Prostate gland (tissue), 2 donors: Measurements from ENCODE around the gene GRB10.

Experiments used
- POLR2A ChIP-seq: fragments of 450-650 bp; IDR thresholded peaks from one replicate; pipeline ENCODE4 v1.6.1; 2016; ENCODE audit warnings: antibody characterized with exemption, mild to moderate bottlenecking
- POLR2AphosphoS5 ChIP-seq: sonication (generic); formaldehyde crosslinking; IDR thresholded peaks from one replicate; pipeline ENCODE4 v1.6.1; 2017; ENCODE audit warnings: antibody characterized with exemption
- TF ChIP-seq, protein P1 (sequence below), 4 experiments: fragments of 200-600 bp in 2 of 4; fragments of 450-650 bp in 2 of 4; sonication (generic) in 2 of 4; IDR thresholded peaks; 1 replicate in 3 of 4; 2 replicates in 1 of 4; pipeline ENCODE4 v1.5.1; 2016 to 2019; ENCODE audit warnings: antibody characterized with exemption in 4 of 4, mild to moderate bottlenecking in 2 of 4, moderate library complexity in 2 of 4

GRCh38 chr7:50814166-50814565 is 31.5 kb upstream of the GRB10 start:
- TF ChIP-seq, protein P1, sequence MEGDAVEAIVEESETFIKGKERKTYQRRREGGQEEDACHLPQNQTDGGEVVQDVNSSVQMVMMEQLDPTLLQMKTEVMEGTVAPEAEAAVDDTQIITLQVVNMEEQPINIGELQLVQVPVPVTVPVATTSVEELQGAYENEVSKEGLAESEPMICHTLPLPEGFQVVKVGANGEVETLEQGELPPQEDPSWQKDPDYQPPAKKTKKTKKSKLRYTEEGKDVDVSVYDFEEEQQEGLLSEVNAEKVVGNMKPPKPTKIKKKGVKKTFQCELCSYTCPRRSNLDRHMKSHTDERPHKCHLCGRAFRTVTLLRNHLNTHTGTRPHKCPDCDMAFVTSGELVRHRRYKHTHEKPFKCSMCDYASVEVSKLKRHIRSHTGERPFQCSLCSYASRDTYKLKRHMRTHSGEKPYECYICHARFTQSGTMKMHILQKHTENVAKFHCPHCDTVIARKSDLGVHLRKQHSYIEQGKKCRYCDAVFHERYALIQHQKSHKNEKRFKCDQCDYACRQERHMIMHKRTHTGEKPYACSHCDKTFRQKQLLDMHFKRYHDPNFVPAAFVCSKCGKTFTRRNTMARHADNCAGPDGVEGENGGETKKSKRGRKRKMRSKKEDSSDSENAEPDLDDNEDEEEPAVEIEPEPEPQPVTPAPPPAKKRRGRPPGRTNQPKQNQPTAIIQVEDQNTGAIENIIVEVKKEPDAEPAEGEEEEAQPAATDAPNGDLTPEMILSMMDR (IDR thresholded peaks at IDR 0.05), result no peak
- no peak for TF ChIP-seq POLR2A
- TF ChIP-seq POLR2AphosphoS5, result no peak
